HUDEP-2 (cell line): ENCODE measurements around the gene JAKMIP2.

Source experiments
- DNase-seq, 76 experiments: peaks; one replicate each; lab custom pipeline; 2025; ENCODE audit not compliant: unreplicated experiment in 76 of 76; lab: John Stamatoyannopoulos, UW

Gene JAKMIP2

DNA sequence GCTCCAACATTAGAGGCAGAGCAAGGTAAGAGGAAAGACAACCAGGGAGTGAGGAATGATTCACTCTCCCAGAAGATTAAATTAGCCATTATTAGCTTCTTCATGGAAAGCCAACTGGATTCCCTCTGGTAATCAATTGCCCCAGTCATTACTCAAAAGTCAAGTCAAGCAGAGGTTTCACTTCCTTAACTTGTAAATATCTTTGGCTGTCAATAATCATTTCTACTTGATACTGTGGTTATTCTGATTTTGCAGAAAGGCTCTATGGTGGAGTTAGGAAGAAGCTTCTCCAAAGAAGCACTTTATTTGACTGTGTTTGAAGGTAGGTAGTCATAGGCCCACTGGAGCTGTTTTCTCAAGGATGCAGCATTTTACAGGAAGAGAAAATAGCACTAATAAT lies 78.0 kb downstream of the JAKMIP2 start:
- DNase-seq, result no peak

GRCh38 chr5:147701468-147701867 lies 81.1 kb downstream of the JAKMIP2 start:
- DNase-seq, result no peak

- DNase-seq, result no peak
Measured at GRCh38 chr5:147699496-147700088, 82.9 kb downstream of the JAKMIP2 start.

- no peak for DNase-seq
Measured at GRCh38 chr5:147697380-147697779, 85.1 kb downstream of the JAKMIP2 start.

GRCh38 chr5:147694772-147695171 lies 87.8 kb downstream of the JAKMIP2 start:
- DNase-seq, result no peak

DNA sequence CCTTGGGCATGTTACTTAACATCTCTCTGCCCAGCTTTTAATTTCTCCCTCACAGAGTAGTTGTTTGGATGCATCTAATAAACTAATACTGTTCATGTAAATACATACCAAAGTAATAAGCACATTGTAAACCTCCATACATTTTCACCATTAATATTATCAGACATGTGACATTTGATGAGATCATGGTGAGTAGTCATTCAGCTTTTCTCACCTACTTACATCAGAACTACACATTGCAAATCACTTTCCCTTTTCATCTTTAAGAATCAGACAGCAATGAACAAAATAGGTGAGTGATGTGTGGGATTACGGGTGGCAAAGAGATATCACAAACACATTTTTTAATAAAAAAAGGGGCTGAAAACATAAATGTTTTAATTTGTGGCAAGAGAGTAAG lies 89.3 kb downstream of the JAKMIP2 start:
- no peak for DNase-seq

DNA sequence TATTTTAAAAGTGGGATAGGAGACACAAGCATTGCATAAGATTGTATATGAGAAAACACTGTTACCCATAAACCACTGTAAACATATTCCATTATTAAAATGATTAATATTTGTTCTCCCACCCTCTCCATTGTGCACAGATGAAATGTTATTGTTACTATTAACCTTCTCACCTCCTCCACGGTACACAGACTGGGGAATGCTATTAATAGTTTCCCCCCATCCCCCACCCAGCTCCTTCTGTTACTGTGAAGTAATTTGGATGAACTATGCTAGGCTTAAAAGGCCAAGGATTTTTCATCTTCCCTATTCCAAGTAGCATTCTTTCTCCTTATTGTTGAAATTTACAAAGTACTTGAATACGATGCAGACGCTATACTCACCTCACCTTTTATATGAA lies 91.4 kb downstream of the JAKMIP2 start:
- no peak for DNase-seq

DNA sequence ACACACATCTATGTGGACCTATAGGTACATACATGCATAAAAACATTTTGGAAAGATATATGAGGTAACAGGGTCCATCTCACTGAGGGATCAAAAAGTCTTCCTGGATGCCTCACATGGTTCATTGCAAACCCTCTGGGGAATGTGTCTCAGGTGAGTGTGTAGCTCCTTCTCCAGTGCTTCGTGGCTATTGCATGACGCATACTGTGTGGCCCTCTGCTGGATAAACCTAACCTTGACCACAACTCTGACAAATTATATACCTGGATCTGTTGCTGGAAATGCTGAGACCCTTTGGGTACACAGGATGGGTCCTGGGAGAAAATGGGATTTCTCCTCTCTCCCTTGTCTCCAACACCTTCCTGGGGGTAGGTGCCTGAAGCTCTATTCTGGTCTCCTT lies 91.9 kb downstream of the JAKMIP2 start:
- peak in 3 of 76 experiments; percentile 2 to 11 (median 2) for DNase-seq

GRCh38 chr5:147689426-147689825 lies 93.1 kb downstream of the JAKMIP2 start:
- no peak for DNase-seq

GRCh38 chr5:147688656-147689356 lies 93.7 kb downstream of the JAKMIP2 start:
- DNase-seq, result no peak

DNA sequence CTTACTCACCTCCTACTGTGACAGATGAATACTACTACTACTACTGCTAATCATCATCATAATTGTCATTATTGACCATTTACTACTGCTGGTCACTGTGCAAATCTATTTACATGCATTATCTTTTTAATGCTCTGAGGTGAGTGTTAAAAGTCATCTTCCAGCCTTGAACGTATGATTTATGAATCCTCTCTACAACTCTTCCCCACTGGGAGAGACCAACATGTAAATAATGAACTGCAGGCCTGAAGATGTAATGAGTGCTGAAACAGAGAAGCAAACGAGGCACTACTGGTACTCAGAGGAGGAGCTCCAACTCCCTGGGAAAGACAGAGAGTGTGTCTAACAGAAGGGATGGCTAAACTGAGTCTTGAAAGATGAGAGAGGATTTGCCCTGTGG lies 95.4 kb downstream of the JAKMIP2 start:
- DNase-seq, result no peak

DNA sequence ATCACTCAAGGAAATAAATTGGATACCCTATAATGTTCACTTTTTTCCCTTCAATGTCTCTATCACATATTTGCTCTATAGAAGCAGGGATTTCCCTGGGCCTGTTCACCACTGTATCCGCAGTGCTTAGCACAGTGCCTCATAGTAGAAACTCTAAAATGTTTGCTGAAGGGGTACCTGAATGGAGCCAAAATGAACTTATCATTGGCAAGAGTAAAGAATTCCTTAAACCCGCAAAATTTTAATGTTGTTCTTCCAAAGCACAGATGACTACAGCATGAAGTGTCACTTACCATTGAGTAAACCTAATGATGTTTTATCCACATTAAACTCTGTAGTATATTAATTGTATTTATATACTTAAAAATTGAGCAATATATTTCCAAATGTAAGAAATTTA lies 96.1 kb downstream of the JAKMIP2 start:
- no peak for DNase-seq

DNA sequence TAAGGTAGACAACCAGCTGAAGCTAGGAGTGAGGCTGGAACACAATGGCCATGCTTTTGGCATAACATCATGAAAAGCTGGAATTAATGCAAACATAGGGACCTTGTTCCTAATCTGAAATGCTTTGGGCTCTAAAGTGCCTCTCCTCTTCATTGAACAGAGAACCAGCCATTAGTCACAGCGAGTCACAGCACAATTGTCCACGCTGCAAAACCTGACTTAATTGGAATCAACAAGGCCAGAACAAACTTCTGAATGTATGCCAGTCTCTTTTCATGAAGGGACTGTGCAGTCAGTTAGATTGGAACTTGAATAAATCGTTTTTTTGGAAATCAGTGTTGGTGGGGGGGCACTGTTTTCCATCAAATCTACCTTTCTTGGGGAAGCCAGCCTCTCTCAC lies 96.5 kb downstream of the JAKMIP2 start:
- no peak for DNase-seq

GRCh38 chr5:147675168-147675567 lies 107.4 kb downstream of the JAKMIP2 start:
- DNase-seq, result peak in 6 of 76 experiments; percentile 0 to 18 (median 2)

DNA sequence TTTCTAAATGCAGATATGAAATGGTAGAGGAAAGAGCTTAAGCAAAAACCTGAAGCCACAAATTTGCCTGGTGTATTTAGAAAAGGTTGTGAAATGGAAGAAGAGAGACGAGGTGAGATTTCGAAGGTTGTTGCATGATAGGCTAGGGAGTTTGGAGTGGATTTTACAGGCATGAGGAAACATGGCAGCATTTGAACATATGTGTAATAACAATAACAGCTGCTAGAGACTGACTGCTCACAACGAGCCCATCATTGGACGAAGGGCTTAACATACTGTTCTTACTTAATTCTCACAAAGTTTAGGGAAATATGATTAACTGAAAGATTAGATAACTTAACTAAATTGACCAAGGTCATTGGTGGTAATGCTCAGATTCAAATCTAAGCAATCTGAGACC lies 108.1 kb downstream of the JAKMIP2 start:
- no peak for DNase-seq

DNA sequence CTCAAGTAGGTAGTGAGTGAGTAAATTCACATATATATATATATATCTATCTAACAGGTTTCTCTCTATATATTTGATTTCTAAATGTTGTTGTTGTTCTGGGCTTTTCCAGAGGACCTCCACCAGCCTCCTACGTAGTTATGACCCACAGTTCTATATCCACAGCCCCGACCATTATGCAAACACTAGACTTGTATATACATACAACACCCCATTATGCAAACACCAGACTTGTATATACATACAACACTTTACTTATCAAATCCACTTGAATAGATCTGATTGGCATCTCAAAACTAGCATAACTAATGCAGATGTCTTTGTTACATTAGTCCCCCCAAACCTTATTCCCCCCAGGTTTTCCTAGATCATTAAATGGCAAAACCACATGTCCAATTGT lies 108.7 kb downstream of the JAKMIP2 start:
- no peak for DNase-seq

- DNase-seq, result no peak
Measured at GRCh38 chr5:147673266-147673665, 109.3 kb downstream of the JAKMIP2 start.

DNA sequence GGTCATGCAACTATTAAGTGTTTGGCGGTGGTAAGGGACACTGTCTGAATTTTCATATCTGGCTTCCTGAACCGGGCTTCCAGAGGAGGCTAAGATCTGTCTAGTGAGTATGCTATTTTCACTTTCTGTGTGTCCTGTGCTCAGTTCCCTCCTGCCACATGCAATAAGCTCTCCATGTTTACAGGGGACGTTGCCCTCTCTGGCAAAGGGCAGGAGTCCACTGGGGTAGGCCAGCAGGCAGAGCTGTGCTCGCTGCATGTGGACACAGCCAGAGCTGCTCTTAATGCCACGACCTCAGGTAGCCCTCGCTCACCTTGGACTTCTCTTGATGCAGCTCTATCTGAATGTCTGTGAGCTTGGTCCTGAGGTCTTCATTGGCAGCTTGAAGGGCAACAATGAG lies 111.2 kb downstream of the JAKMIP2 start:
- DNase-seq, result no peak

- no peak for DNase-seq
Measured at GRCh38 chr5:147670815-147671214, 111.7 kb downstream of the JAKMIP2 start.

DNA sequence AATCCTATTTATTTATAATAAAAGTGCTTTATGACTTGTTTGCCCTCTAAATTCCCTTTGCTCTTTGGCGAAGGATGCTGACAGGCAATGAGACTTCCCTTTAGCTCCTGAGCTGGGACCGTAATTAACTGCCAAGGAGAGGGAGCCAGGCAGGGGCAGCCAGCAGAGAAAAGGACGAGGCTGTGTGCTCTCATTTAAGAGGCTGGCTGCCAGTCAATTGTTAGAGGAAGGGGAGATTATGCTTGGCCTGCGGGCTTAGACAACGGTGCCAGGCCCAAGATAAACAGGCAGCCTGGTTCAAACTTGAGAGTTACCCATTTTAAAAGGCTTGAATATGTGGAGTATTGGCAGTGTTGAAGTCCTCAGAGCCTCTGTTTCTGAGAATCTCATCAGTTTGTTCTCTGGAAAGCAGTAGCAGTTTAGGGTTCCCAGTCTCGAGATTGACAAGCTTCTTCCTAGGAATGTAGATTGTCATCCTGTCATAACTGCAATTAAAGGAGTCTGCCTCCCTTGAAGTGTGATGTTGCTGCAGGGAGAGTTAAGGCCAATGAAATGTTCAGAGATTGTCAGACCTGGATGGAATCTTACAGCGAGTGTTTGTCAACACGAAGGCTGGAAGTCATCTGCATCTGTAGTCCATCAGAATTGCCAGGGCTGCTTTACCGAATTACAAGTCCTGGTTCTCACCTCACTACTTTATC lies 113.2 kb downstream of the JAKMIP2 start:
- DNase-seq, result no peak

GRCh38 chr5:147668385-147668784 lies 114.1 kb downstream of the JAKMIP2 start:
- no peak for DNase-seq

DNA sequence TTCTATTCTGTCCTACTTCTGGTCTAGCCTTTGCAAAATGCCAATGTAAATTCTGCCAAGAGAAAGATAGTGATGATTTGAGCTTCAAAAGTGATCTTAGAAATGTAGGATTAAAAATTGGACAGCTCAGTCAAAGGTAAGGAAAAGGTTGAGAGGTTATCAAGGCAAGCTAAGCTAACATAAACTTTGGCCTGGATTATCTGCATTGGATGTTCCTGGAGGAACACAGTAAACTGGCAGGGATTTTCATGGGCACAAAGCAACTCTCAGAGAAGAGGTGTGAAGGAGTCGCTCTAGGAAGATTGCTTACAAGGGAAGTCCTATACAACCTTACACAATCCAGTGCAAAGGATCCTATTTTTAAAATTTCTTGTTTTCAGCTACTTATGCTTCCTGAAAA lies 115.2 kb downstream of the JAKMIP2 start:
- no peak for DNase-seq
